Naive thymus-derived CD8-positive, alpha-beta T cell (primary cell): ENCODE results near the gene CCSER1. TPM values are rescaled to one million over a fixed set of nuclear protein-coding genes. Genes with fewer than 3 reads are reported as not detected.

Experiments used
- ATAC-seq, 2 donors: fragments of 150-1000 bp; cut with Tn5 transposase in 1 of 2; sonication (Bioruptor Pico), chemical (Tn5 transposase) in 1 of 2; 1 replicate in 1 of 2; 2 replicates in 1 of 2; pipeline ENCODE4 v1.10.0; 2021; ENCODE audit warnings: mild to moderate bottlenecking in 2 of 2, moderate library complexity in 2 of 2
- POLR2A ChIA-PET: fragments of 350-600 bp; sonication (Branson Sonifier 250); formaldehyde crosslinking; loops from one replicate; lab custom pipeline; 2021; ENCODE audit warnings: antibody characterized with exemption; lab: Charles Lee
- DNase-seq, 10 donors: peaks; one replicate each; pipeline versions ENCODE4 v3.0.0 to v3.0.0-alpha.2; 2020 to 2022
- H3K27ac Mint-ChIP-seq, 10 donors: one replicate each; pipeline ENCODE4 v1.8.0; 2020 to 2022; ENCODE audit warnings: mild to moderate bottlenecking in 10 of 10, mixed read lengths in 10 of 10, moderate library complexity in 4 of 10, inconsistent platforms in 1 of 10
- H3K27me3 Mint-ChIP-seq, 5 donors: one replicate each; pipeline ENCODE4 v1.8.0; 2021 to 2022; ENCODE audit warnings: mixed read lengths in 5 of 5
- H3K36me3 Mint-ChIP-seq, 3 donors: one replicate each; pipeline ENCODE4 v1.8.0; 2020 to 2022; ENCODE audit warnings: mixed read lengths in 3 of 3, mild to moderate bottlenecking in 2 of 3, inconsistent platforms in 1 of 3
- H3K4me1 Mint-ChIP-seq, 4 donors: one replicate each; pipeline ENCODE4 v1.8.0; 2021 to 2022; ENCODE audit warnings: mixed read lengths in 4 of 4
- H3K4me3 Mint-ChIP-seq, 10 donors: one replicate each; pipeline ENCODE4 v1.8.0; 2020 to 2022; ENCODE audit warnings: mild to moderate bottlenecking in 10 of 10, mixed read lengths in 10 of 10, moderate library complexity in 6 of 10, inconsistent platforms in 1 of 10
- H3K9me3 Mint-ChIP-seq, 9 donors: one replicate each; pipeline ENCODE4 v1.8.0; 2020 to 2022; ENCODE audit warnings: mixed read lengths in 9 of 9, mild to moderate bottlenecking in 3 of 9, inconsistent platforms in 1 of 9, moderate library complexity in 1 of 9
- polyA plus RNA-seq, 3 donors: library from polyadenylated mRNA; unstranded; fragments of 300-500 nt; fragmentation: Illumina TruSeq; gene quantifications; one replicate each; pipeline ENCODE4 v1.2.3, GENCODE V29; 2021
- total RNA-seq, 8 experiments: library from RNA in 2 of 8; stranded (reverse) in 2 of 8; gene quantifications; one replicate each; pipeline ENCODE4 v1.2.3 and lab custom pipeline; 2021 to 2026

The CCSER1 gene
- total and polyA plus RNA-seq, 5 experiments from 2014 or later, result 0.19 to 0.47 TPM; not detected in 3

DNA sequence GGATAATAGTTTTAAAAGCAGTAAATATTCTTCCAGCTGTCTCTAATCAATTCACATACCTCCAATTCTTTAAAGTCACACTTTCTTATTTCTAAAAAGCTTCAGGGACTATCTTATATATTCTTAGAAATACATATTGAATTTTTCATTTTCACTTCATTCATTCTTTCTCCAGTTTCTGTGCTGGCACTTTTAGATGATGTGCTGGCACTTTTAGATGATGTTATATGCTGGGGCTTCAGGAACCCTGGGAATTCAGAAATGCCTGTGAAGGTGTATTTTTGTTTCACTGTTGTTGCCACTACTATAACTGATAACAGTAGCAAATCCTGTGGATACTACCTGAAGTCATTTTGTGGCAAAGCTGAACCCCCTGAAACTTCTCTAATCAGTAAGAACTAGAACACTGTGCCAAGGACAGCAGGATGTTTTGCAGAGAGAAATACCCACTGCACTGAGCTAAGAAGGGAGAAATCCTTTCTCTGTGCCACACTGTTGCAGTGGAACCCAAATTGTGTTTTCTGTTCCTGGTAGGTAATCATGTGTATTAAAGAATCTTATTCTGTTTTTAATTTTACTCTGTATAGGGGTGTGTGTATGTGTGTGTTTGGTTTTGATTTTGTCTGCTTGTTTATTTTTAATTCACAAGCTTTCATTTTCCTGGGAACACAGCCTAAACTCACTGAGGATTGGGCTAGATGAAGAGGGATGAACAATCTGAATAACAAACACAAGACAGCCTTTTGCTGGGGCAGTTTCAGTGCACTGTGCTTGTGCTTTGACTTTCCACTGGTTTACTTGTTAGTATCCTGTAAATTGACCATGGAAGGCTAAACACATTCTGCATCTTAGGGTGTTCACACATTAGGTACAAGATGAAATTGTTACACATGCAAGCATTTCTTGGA is 898.3 kb downstream of the CCSER1 start:
- Mint-ChIP-seq H3K36me3 (no peaks in the 10 kb centered on the region), H3K27me3 (no peaks in the 10 kb centered on the region), H3K9me3 (peaks cover 0 to 5% (median 0%) of the 10 kb centered on the region in 9 donors), H3K4me3 (no peak overlapping the region), H3K4me1 (no peaks in the 10 kb centered on the region), H3K27ac (no peak overlapping the region)
- ATAC-seq, result no peak
- no peak for DNase-seq
- POLR2A ChIA-PET, result no interaction called here

DNA sequence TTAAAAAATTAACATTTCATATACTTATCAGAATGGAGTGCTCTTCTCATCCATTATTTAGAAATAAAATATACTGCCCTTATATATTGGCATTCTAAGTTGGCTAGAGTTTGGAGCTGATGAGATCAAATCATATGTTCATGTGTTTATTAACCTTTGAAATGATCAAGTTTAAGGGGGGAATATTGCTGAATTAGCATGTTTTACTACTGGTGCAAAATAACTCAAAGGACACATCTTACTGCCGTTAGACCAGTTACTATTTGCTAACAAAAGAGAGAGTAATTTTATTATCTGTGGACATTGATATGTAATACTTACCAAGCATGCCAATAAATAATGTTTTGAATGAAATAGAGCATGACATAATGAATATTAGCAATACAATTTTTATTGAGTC is 901.0 kb downstream of the CCSER1 start:
- DNase-seq, result no peak
- Mint-ChIP-seq H3K27ac (no peak overlapping the region), H3K4me3 (no peak overlapping the region), H3K27me3 (no peaks in the 10 kb centered on the region), H3K4me1 (no peaks in the 10 kb centered on the region), H3K9me3 (peaks cover 0 to 10% (median 0%) of the 10 kb centered on the region in 9 donors), H3K36me3 (no peaks in the 10 kb centered on the region)
- POLR2A ChIA-PET, result no interaction called here
- ATAC-seq, result no peak

DNA sequence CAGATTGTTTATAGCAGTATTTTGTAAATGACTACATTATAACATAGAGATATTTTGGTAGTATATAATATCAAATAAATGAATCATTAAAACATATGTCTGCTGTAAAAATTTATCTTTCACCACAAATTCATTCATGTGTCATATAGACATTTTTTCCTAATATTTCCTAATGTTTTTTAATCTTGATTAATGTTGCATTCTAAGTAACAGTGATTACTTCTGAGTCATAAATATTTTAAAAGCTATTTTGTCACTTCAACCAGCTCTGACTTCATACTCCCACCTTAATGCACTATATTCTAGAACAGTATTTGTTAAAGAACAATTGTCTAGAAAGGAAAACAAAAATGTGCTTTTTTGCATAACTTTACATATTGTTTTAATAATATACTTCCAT is 904.6 kb downstream of the CCSER1 start:
- Mint-ChIP-seq H3K9me3 (peaks cover 0 to 10% (median 0%) of the 10 kb centered on the region in 9 donors), H3K4me1 (no peaks in the 10 kb centered on the region), H3K27ac (no peak overlapping the region), H3K27me3 (no peaks in the 10 kb centered on the region), H3K4me3 (no peak overlapping the region), H3K36me3 (no peaks in the 10 kb centered on the region)
- POLR2A ChIA-PET, result no interaction called here
- no peak for ATAC-seq
- DNase-seq, result no peak

DNA sequence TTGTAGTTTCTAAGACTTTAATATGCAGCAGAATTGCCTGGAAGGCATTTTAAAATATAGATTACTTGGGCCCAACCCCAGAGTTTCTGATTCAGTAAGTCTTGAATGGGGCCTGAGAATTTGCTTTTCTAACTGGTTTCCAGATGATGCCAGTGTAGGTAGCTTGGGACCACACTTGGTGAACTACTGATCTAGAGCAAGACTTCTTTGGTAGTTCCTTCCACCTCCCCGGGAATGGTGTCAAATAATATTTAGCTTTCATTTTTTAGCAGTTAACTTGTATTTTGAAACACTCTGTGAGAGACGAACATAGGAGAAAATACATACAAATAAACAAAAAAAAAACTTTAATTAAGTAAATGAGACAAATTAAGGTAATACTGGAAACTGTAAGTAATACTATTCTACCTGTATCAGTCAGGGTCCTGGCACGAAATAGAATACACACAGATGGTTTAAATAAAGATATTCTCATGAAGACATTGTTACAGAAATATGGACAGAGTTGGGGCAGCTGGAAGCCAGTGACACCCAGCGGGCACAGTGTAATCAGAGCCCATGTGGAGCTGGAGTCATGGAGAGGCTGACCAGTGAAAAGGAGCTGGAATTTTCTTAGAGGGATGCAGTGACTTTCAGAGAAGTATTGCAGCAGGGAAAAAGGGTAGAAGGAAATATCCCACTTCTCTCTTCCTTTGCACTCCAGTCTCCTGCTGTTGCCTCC is 905.7 kb downstream of the CCSER1 start:
- no peaks in the 10 kb centered on the region for H3K4me1 Mint-ChIP-seq
- ATAC-seq, result no peak
- H3K9me3 Mint-ChIP-seq, result peaks cover 0 to 10% (median 3%) of the 10 kb centered on the region in 9 donors
- no peaks in the 10 kb centered on the region for H3K36me3 Mint-ChIP-seq
- no peaks in the 10 kb centered on the region for H3K27me3 Mint-ChIP-seq
- H3K27ac Mint-ChIP-seq, result no peak overlapping the region
- DNase-seq, result no peak
- no peak overlapping the region for H3K4me3 Mint-ChIP-seq
- POLR2A ChIA-PET, result no interaction called here

DNA sequence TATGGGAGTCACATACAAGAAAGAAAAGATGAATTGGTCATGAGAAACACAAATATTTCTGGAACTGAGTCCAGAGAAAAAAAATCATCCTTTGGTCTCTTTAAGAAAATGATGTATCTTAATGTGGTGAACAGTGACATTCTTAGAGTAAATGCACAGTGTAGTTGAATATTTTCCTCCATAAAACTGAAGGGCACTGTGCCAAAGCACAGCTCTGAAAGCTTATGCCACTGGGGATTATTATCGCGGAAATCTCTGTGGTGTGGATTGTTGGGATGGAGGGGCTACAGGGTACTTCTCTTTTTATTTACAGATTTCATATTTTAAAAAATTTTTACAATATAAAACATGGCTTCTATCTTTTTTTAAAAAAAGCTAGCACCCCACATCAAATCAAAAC is 908.1 kb downstream of the CCSER1 start:
- H3K4me3 Mint-ChIP-seq, result no peak overlapping the region
- no peaks in the 10 kb centered on the region for H3K36me3 Mint-ChIP-seq
- peaks cover 0 to 10% (median 4%) of the 10 kb centered on the region in 9 donors for H3K9me3 Mint-ChIP-seq
- no peak overlapping the region for H3K27ac Mint-ChIP-seq
- ATAC-seq (no peak), DNase-seq (no peak)
- POLR2A ChIA-PET, result no interaction called here
- no peaks in the 10 kb centered on the region for H3K4me1 Mint-ChIP-seq
- no peaks in the 10 kb centered on the region for H3K27me3 Mint-ChIP-seq

DNA sequence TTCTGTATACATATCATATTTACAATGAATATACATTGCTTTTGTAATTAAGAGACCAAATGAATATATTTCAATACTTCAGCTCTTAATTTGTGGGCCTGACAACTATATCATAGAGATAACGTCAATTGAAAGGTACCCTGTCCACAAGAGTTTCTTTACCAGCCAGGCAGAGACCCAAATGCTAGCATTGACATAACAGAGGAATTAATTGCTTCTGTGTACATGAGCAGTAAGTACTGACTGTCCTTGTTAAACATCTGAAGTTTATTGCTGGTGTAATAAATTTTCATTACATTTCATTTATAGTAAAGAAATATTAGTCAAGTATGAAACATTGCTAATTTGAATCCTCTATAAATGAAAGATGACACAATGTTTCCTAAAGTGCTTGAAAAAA is 910.8 kb downstream of the CCSER1 start:
- POLR2A ChIA-PET, result no interaction called here
- no peaks in the 10 kb centered on the region for H3K36me3 Mint-ChIP-seq

DNA sequence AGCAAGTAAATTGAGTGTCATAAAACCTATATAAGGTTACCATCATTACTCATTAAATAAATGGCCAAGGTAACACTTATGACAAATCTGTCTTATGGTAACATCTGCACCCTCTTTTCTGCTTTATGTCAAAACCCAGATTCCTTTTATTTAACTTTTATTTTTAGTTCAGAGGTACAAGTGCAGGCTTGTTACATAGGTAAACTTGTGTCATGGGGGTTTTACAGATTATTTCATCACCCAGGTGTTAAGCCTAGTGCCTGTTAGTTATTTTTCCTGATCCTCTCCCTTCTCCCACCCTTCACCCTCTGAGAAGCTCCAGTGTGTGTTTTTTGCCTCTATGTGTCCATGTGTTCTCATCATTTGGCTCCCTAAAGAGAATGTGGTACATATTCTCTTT is 930.7 kb downstream of the CCSER1 start:
- no peaks in the 10 kb centered on the region for H3K36me3 Mint-ChIP-seq
- POLR2A ChIA-PET, result no interaction called here
- H3K4me1 Mint-ChIP-seq, result no peaks in the 10 kb centered on the region
- no peak for ATAC-seq
- H3K27ac Mint-ChIP-seq, result no peak overlapping the region
- no peak for DNase-seq
- H3K4me3 Mint-ChIP-seq, result no peak overlapping the region
- peaks cover 0 to 11% (median 4%) of the 10 kb centered on the region in 9 donors for H3K9me3 Mint-ChIP-seq
- no peaks in the 10 kb centered on the region for H3K27me3 Mint-ChIP-seq

More for the DNA sequence above, 910.8 kb downstream of the CCSER1 start:
- ATAC-seq, result no peak
- Mint-ChIP-seq H3K4me1 (no peaks in the 10 kb centered on the region), H3K27me3 (no peaks in the 10 kb centered on the region), H3K27ac (no peak overlapping the region), H3K9me3 (peaks cover 0 to 10% (median 3%) of the 10 kb centered on the region in 9 donors), H3K4me3 (no peak overlapping the region)
- no peak for DNase-seq

DNA sequence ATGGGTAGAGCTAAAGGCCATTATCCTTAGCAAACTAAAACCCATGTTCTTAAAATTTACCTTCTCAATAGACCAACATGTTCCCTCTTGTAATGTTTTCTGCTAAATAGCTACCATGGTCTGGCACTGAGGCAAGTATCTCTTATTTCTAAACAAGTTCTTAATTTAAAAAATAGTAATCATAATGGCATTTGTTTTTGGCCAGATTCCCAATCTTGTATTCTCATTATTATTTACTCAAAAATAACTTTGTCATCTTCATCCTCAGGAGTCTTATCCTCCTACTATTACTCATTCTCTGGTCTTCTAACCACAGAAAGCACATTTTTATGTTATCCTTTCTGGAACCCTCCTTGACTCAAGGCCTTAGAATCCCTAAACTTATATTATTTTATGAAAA is 931.2 kb downstream of the CCSER1 start:
- POLR2A ChIA-PET, result no interaction called here
- H3K4me1 Mint-ChIP-seq, result no peaks in the 10 kb centered on the region
- no peaks in the 10 kb centered on the region for H3K36me3 Mint-ChIP-seq
- H3K27me3 Mint-ChIP-seq, result no peaks in the 10 kb centered on the region
- peaks cover 0 to 15% (median 4%) of the 10 kb centered on the region in 9 donors for H3K9me3 Mint-ChIP-seq
- no peak for ATAC-seq
- H3K4me3 Mint-ChIP-seq, result no peak overlapping the region
- no peak overlapping the region for H3K27ac Mint-ChIP-seq
- DNase-seq, result no peak

DNA sequence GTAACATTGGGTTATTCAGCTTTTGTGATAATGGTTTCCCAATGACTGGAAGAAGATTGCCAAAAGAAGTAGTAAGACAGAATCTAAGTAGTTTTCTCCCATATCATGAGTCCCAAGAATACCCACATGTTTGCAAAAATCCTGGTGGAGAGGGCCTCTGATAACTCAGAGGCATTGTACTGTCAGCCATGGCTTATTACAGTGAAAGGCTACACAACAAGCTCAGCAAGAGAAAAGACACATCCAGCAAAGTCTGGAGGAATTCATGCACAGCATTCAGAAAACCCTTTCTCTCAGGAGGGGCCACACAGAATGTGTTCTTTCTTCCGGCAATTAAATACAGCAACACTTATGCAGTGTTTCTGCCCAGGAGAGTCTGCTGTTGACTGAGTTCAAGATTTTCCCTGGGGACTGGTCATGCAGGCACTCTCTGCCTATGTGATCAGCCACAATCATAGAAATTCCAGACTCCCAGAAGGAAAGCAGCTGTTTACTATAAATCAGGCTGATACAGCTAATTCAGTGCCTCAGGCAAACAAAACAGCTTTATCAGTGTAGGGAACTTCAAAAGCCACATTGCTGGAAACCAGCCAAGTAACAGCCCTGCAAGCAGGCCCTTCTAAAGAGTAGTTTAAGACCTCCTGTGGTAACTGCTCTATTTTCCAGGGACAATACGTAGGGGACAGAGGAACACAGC is 937.1 kb downstream of the CCSER1 start:
- H3K4me1 Mint-ChIP-seq, result no peaks in the 10 kb centered on the region
- no peaks in the 10 kb centered on the region for H3K36me3 Mint-ChIP-seq
- POLR2A ChIA-PET, result no interaction called here
- H3K27me3 Mint-ChIP-seq, result no peaks in the 10 kb centered on the region
- DNase-seq (no peak), ATAC-seq (no peak)
- no peak overlapping the region for H3K4me3 Mint-ChIP-seq
- no peak overlapping the region for H3K27ac Mint-ChIP-seq
- peaks cover 0 to 17% (median 0%) of the 10 kb centered on the region in 9 donors for H3K9me3 Mint-ChIP-seq

DNA sequence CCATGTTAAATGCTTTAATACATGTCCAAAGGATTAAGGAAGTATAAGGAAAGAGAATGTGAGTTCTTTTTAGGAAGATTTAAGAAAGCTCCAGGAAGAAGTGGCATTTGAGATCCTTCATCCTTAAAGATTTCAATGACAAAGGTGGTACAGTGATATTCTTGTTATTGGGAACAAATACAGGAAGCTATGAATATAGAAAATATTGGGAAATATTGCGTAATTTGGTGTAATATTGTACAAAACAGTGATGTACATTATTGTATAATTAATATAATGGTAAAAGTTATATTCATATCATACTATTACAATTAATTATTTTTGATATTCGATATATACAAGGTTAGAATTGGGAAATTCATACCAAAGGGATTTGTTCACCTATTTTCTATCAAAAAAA is 937.9 kb downstream of the CCSER1 start:
- H3K9me3 Mint-ChIP-seq, result peaks cover 0 to 17% (median 0%) of the 10 kb centered on the region in 9 donors
- ATAC-seq (no peak), DNase-seq (no peak)
- POLR2A ChIA-PET, result no interaction called here
- H3K27ac Mint-ChIP-seq, result no peak overlapping the region
- H3K36me3 Mint-ChIP-seq, result no peaks in the 10 kb centered on the region
- no peak overlapping the region for H3K4me3 Mint-ChIP-seq
- H3K4me1 Mint-ChIP-seq, result no peaks in the 10 kb centered on the region
- H3K27me3 Mint-ChIP-seq, result no peaks in the 10 kb centered on the region

DNA sequence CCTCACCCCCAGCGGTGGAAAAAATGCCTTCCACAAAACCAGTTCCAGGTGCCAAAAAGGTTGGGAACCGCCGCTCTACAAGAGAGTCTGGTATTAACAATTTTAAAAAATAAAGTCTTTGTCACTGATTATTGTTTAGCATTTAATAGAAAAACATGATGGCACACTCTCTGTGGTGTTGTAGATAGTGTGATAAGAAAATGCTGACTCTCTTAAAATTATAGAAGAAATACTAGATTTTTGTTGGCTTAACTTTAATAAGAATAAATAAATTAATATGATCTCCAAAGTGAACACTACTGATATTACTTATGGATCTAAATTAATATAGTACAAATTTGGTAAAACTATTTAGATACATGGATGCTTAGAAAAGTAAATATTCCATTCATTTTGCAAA is 943.5 kb downstream of the CCSER1 start:
- Mint-ChIP-seq H3K27ac (no peak overlapping the region), H3K4me1 (no peaks in the 10 kb centered on the region), H3K9me3 (peaks cover 0 to 10% (median 0%) of the 10 kb centered on the region in 9 donors)

DNA sequence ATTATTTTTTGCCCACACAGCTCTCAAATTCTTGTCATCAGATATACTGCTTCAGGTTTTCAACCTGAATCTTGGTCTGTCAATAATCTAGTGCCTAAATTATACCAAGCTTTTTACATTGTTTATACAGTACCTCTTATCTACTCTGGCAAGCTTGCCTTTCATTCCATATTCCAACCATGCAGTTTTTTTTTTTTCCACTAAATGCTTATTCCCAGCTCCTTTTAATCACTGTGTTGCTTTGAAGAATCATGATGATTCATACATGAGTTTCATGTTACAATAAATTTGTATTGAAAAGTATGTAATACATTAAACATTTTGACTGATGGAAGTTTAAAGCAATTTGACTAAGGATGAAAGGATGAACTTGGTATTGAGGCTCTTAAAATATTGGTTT is 949.0 kb downstream of the CCSER1 start:
- H3K36me3 Mint-ChIP-seq, result peaks cover 0 to 13% (median 0%) of the 10 kb centered on the region in 3 donors
- ATAC-seq, result no peak
- DNase-seq, result no peak
- H3K4me1 Mint-ChIP-seq, result no peaks in the 10 kb centered on the region
- POLR2A ChIA-PET, result no interaction called here
- H3K27ac Mint-ChIP-seq, result no peak overlapping the region
- H3K9me3 Mint-ChIP-seq, result peaks cover 2 to 33% (median 18%) of the 10 kb centered on the region in 9 donors
- H3K4me3 Mint-ChIP-seq, result no peak overlapping the region
- no peaks in the 10 kb centered on the region for H3K27me3 Mint-ChIP-seq

More for the DNA sequence above, 943.5 kb downstream of the CCSER1 start:
- ATAC-seq, result no peak
- DNase-seq, result no peak
- H3K4me3 Mint-ChIP-seq, result no peak overlapping the region
- no peaks in the 10 kb centered on the region for H3K27me3 Mint-ChIP-seq
- POLR2A ChIA-PET, result no interaction called here
- no peaks in the 10 kb centered on the region for H3K36me3 Mint-ChIP-seq

DNA sequence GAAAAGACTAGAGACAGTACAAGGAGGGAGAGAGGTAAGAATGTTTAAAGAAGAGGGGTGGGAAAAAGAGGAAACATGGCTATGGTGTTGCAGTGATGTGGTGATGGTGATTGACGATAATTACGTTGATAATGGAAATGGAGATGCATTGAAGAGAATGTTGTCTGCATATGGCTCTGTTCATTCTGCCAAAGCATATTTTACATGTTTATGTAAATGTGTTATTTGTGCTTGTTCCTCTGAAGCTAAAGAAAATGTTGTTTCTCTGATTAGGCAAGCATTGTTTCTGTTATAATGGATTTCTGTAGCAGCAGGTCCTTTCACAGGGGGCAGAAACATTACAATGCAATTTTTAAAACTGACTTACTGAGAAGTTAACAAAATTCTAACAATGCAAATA is 958.8 kb downstream of the CCSER1 start:
- Mint-ChIP-seq H3K27me3 (no peaks in the 10 kb centered on the region), H3K4me1 (no peaks in the 10 kb centered on the region), H3K36me3 (no peaks in the 10 kb centered on the region), H3K27ac (no peak overlapping the region), H3K9me3 (peaks cover 0 to 15% (median 0%) of the 10 kb centered on the region in 9 donors), H3K4me3 (no peak overlapping the region)
- no peak for DNase-seq
- ATAC-seq, result no peak
- POLR2A ChIA-PET, result no interaction called here
